Esophagus mucosa (tissue), 1 donor: Measurements from ENCODE around the gene DLG5. TPM values are rescaled to one million over a fixed set of nuclear protein-coding genes. Genes with fewer than 3 reads are reported as not detected.
A peak's percentile ranks its signal among the peaks of the same experiment; 100 is the strongest.

ENCODE experiments used
- ATAC-seq: fragments of 200-7000 bp; cut with Tn5 transposase; one replicate; pipeline ENCODE4 v1.9.1; 2020
- total RNA-seq: library from RNA; stranded (reverse); gene quantifications from one replicate; pipeline ENCODE4 v1.2.4, GENCODE V29; 2023
- donor health status: DM: yes; HTN: yes; CAD: no.

DLG5 gene
- total RNA-seq, 1 donor from 2014 or later: 37.9 TPM

GRCh38 chr10:77911535-77912123, 14.9 kb downstream of the DLG5 start:
- ATAC-seq: no peak

GRCh38 chr10:77910524-77911145, 15.9 kb downstream of the DLG5 start:
- ATAC-seq: no peak

GRCh38 chr10:77909749-77910375, 16.7 kb downstream of the DLG5 start:
- ATAC-seq: no peak

- no peak for ATAC-seq
Observed at GRCh38 chr10:77909021-77909748, 17.4 kb downstream of the DLG5 start.

- peak; percentile 44 for ATAC-seq
Observed at GRCh38 chr10:77907900-77908717, 18.4 kb downstream of the DLG5 start.

- ATAC-seq: no peak
Observed at GRCh38 chr10:77907462-77907861, 19.1 kb downstream of the DLG5 start.

GRCh38 chr10:77906951-77907421, 19.6 kb downstream of the DLG5 start:
- ATAC-seq: peak; percentile 96

- ATAC-seq: no peak
Observed at GRCh38 chr10:77905781-77906180, 20.8 kb downstream of the DLG5 start.

GRCh38 chr10:77905086-77905748, 21.3 kb downstream of the DLG5 start:
- ATAC-seq: no peak

- ATAC-seq: no peak
Observed at GRCh38 chr10:77904100-77904840, 22.3 kb downstream of the DLG5 start.

GRCh38 chr10:77902159-77902558, 24.4 kb downstream of the DLG5 start:
- ATAC-seq: peak; percentile 0

GRCh38 chr10:77901743-77902142, 24.8 kb downstream of the DLG5 start:
- ATAC-seq: peak; percentile 8

- no peak for ATAC-seq
Observed at GRCh38 chr10:77899690-77900089, 26.9 kb downstream of the DLG5 start.

- peak; percentile 79 for ATAC-seq
Observed at GRCh38 chr10:77899080-77899477, 27.5 kb downstream of the DLG5 start.

GRCh38 chr10:77898323-77899079, 28.1 kb downstream of the DLG5 start:
- peak; percentile 95 for ATAC-seq

- ATAC-seq: peak; percentile 14
Observed at GRCh38 chr10:77896058-77896457, 30.5 kb downstream of the DLG5 start.

- ATAC-seq: no peak
Observed at GRCh38 chr10:77894058-77894457, 32.5 kb downstream of the DLG5 start.

GRCh38 chr10:77893386-77893785, 33.2 kb downstream of the DLG5 start:
- no peak for ATAC-seq

GRCh38 chr10:77892761-77893160, 33.8 kb downstream of the DLG5 start:
- ATAC-seq: no peak

- no peak for ATAC-seq
Observed at GRCh38 chr10:77892021-77892739, 34.4 kb downstream of the DLG5 start.
